Loucy (cell line): ENCODE results near the gene ABCC6.

Source experiments
- CTCF ChIP-seq: fragments of 200-600 bp; sonication (generic); conservative IDR thresholded peaks from 2 replicates; pipeline ENCODE4 v1.5.1; 2014; ENCODE audit warnings: mild to moderate bottlenecking, antibody characterized with exemption, low read length
- EZH2phosphoT487 ChIP-seq: fragments of 200-600 bp; IDR thresholded peaks from 2 replicates; pipeline ENCODE4 v1.6.1; 2018; ENCODE audit warnings: antibody characterized with exemption, mild to moderate bottlenecking, moderate library complexity, borderline replicate concordance

DNA sequence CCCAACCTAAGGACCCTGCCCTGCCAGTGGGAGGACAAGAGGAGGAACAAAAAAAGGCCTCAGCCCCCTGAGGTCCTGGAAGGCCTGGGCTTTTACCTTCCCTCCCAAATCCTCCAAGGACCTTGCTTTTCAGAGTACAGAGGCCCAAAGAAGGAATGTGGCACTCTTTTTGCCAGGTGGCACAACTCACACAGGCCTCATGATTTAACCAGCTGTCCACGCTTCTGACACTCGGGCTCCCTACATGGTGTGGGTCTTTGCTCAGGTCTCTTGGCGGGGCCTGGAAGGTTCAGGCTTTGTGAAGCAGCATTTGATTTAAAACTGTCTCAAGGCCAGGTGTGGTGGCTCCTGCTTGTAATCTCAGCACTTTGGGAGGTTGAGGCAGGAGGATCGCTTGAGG, 120.6 kb downstream of the ABCC6 start:
- TF ChIP-seq CTCF (no peak), EZH2phosphoT487 (no peak)
